ENCODE data around the gene PTPRM. TPM values are rescaled to one million over a fixed set of nuclear protein-coding genes. Genes with fewer than 3 reads are reported as not detected.
A peak's percentile ranks its signal among the peaks of the same experiment; 100 is the strongest.

PTPRM gene
- total and polyA plus RNA-seq, 12 donors: 31.7 to 116 (median 61.2) TPM

DNA sequence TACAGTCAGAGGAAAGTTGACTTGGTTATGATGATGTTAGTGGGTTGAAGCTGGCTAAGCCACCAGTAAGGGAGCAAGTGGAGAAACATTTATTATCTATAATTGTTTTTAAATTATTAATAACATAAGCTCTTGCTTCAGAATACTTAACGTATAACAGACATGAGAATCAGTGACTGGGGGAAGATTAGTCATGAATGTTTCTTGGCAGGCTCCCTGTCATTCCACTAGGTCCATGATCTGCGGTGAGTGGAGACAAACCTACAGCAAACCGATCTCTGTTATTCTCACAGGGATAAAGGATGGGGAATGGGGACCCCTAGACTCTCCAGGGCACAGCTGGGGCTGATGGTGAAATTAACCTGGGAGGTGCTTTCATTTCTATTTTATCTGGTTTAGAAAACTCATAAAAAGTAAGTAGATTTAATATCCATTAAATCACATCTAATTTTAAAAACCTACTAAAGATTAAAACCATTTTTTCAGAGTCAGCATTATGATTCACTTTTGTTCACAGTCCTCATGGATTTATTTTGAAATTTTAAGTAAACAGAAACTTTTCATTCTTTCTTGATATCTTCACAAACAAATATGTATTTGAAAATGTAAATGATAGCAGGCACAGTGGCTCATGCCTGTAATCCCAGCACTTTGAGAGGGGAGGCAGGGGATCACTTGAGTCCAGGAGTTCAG, 420.3 kb downstream of the PTPRM start:
- Histone ChIP-seq H3K27me3 (no peaks in the 10 kb centered on the region), H3K4me3 (no peak overlapping the region), H3K4me1 (replicated peaks in 1 of 2) (no peaks in the 10 kb centered on the region), H3K36me3 (replicated peaks in 1 of 2) (no peaks in the 10 kb centered on the region), H3K27ac (peak overlapping the region in 1 of 5 donors; percentile 6), H3K9me3 (replicated peaks in 1 of 3) (no peaks in the 10 kb centered on the region)
- WGBS, 4 donors: 33 to 42% (median 36%) methylated on average over 3 of the region's 3 CpGs
- peak in 1 of 7 donors; percentile 47 for DNase-seq
- TF ChIP-seq POLR2A (IDR thresholded peaks at IDR 0.05): no peak
- intact Hi-C loops (cut with DNase I): no loop called here

DNA sequence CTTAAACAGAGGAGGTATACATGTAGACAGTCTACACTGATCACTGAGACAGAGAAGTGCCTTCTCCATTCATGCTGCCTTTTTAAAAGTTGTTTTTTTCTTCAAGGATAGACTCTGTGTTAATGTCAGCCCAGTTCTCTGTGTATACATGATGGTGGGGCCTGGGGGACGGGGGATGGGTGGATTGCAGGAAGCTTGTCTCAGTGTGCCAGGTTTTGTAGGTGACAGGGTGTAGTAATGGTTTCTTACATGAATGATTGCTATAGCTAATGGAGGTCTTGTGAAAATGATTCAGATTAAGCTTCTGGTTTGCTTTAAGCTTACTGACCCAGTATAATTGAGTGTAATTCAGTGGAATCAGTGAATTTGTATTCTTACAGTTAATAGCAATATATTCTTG, 423.6 kb downstream of the PTPRM start:
- Histone ChIP-seq H3K27me3 (no peaks in the 10 kb centered on the region), H3K36me3 (replicated peaks in 1 of 2) (no peaks in the 10 kb centered on the region), H3K4me1 (replicated peaks in 1 of 2) (no peaks in the 10 kb centered on the region), H3K4me3 (no peak overlapping the region), H3K9me3 (replicated peaks in 1 of 3) (no peaks in the 10 kb centered on the region), H3K27ac (no peak overlapping the region)
- intact Hi-C loops (cut with DNase I): loop anchor here in 1 of 2 donors (10.0 kb wide), 1 partner anchor 116 kb away; no protein-coding TSS in a partner anchor
- no peak for DNase-seq
- TF ChIP-seq POLR2A (IDR thresholded peaks at IDR 0.05): no peak
- 0 to 100% (median 70%) methylated on average over 1 of the region's 1 CpG for WGBS, 4 donors

DNA sequence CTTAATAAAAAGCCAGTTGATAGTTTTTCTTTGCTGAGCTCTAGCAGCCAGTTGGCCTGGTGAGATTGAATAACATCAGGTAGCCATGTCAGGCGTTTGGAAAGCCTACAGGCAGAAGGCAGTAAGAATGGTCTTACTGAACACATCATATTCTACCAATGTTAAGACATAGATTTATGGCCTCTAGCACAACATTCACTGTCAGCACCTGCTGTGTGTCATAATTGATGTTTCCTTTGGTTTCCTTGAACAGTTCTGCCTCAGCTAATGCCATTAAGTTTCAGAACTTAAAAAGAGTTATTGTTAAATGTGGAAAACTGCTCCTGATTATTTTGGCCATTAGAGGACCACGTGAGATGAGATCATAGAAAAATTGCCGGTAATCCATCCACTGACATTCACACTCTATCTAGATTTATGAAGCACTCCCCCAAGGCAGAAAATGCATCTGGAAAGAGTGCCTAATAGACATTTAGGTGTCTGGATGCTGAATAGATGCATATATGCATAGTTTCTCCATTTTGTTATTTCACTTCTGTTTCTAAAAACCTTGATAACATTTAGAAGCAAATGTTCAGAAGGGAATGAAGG, 434.7 kb downstream of the PTPRM start:
- no peak for DNase-seq
- no peaks in the 10 kb centered on the region for H3K27me3 ChIP-seq
- WGBS, 4 donors: 56 to 73% (median 68%) methylated on average over 3 of the region's 3 CpGs
- H3K4me1 ChIP-seq (replicated peaks in 1 of 2): peaks cover 0 to 9% of the 10 kb centered on the region in 2 donors
- H3K4me3 ChIP-seq: no peak overlapping the region
- intact Hi-C loops (cut with DNase I): no loop called here
- H3K27ac ChIP-seq: no peak overlapping the region
- no peaks in the 10 kb centered on the region for H3K36me3 ChIP-seq (replicated peaks in 1 of 2)
- TF ChIP-seq, protein P1, sequence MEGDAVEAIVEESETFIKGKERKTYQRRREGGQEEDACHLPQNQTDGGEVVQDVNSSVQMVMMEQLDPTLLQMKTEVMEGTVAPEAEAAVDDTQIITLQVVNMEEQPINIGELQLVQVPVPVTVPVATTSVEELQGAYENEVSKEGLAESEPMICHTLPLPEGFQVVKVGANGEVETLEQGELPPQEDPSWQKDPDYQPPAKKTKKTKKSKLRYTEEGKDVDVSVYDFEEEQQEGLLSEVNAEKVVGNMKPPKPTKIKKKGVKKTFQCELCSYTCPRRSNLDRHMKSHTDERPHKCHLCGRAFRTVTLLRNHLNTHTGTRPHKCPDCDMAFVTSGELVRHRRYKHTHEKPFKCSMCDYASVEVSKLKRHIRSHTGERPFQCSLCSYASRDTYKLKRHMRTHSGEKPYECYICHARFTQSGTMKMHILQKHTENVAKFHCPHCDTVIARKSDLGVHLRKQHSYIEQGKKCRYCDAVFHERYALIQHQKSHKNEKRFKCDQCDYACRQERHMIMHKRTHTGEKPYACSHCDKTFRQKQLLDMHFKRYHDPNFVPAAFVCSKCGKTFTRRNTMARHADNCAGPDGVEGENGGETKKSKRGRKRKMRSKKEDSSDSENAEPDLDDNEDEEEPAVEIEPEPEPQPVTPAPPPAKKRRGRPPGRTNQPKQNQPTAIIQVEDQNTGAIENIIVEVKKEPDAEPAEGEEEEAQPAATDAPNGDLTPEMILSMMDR (IDR thresholded peaks at IDR 0.05): no peak
- TF ChIP-seq POLR2A (IDR thresholded peaks at IDR 0.05): no peak
- H3K9me3 ChIP-seq (replicated peaks in 1 of 3): no peaks in the 10 kb centered on the region

GRCh38 chr18:8003878-8004675, 437.0 kb downstream of the PTPRM start:
- TF ChIP-seq POLR2A (IDR thresholded peaks at IDR 0.05): no peak
- TF ChIP-seq, protein P1 (IDR thresholded peaks at IDR 0.05): no peak
- intact Hi-C loops (cut with DNase I): no loop called here
- no peaks in the 10 kb centered on the region for H3K9me3 ChIP-seq (replicated peaks in 1 of 3)
- H3K27me3 ChIP-seq: no peaks in the 10 kb centered on the region
- H3K27ac ChIP-seq: peak overlapping the region in 3 of 5 donors; percentile 8 to 21 (median 20)
- H3K4me3 ChIP-seq: no peak overlapping the region
- peaks cover 0 to 9% of the 10 kb centered on the region in 2 donors for H3K4me1 ChIP-seq (replicated peaks in 1 of 2)
- H3K36me3 ChIP-seq (replicated peaks in 1 of 2): no peaks in the 10 kb centered on the region
- DNase-seq: peak in 2 of 7 donors; percentile 10 to 14
- WGBS, 4 donors: 57 to 67% (median 60%) methylated on average over 6 of the region's 6 CpGs

GRCh38 chr18:8004792-8005191, 437.7 kb downstream of the PTPRM start:
- H3K27me3 ChIP-seq: no peaks in the 10 kb centered on the region
- no peaks in the 10 kb centered on the region for H3K36me3 ChIP-seq (replicated peaks in 1 of 2)
- intact Hi-C loops (cut with DNase I): no loop called here
- no peak overlapping the region for H3K4me3 ChIP-seq
- WGBS, 4 donors: 92 to 93% (median 92%) methylated on average over 3 of the region's 3 CpGs
- no peaks in the 10 kb centered on the region for H3K9me3 ChIP-seq (replicated peaks in 1 of 3)
- TF ChIP-seq, protein P1 (IDR thresholded peaks at IDR 0.05): no peak
- TF ChIP-seq POLR2A (IDR thresholded peaks at IDR 0.05): no peak
- no peak overlapping the region for H3K27ac ChIP-seq
- DNase-seq: no peak
- peaks cover 0 to 9% of the 10 kb centered on the region in 2 donors for H3K4me1 ChIP-seq (replicated peaks in 1 of 2)
